HG03280 (cell line): ENCODE data around the gene ERC2.

ENCODE experiments used
- ATAC-seq: cut with Tn5 transposase; IDR thresholded peaks from one replicate; pipeline ENCODE4 v1.9.1; 2021; ENCODE audit warnings: mild to moderate bottlenecking, moderate library complexity; ENCODE audit not compliant: unreplicated experiment

ERC2 gene

DNA sequence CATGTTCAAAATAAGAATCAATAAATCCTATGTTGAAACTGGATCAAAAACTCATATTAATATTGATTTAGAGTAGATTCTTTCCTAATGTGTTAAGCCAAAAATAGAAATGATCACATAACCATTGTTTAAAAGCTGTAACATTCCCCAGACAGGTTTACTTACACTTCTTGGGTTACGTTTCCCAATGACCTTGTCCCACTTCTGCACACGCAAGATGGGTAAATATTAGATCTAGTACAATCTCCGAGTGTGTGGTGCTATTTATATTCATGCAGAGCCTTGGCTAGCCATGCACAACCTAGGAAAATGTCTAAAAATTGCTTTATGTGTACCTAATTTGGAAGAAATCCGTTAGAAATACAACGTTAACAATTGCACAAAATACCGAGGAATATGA, 39.6 kb downstream of the ERC2 start:
- no peak for ATAC-seq

DNA sequence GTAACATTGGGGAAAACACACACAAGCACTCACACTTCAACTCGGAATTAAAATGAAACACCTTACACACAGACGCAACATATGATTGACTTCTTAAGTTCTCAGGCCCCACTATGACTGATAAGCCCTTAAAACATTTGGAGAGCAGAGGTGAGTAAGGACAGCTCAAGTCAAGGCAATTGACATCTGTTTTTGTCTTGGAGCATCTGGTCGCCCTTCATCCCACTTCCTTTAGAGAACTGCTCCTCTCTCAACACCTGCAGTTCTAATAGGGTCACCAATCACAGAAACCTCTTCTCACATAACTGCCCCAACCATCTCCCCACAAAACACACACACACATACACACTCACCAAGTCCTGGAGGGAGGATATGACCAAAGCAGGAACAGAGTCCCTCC, 43.4 kb downstream of the ERC2 start:
- ATAC-seq = no peak

DNA sequence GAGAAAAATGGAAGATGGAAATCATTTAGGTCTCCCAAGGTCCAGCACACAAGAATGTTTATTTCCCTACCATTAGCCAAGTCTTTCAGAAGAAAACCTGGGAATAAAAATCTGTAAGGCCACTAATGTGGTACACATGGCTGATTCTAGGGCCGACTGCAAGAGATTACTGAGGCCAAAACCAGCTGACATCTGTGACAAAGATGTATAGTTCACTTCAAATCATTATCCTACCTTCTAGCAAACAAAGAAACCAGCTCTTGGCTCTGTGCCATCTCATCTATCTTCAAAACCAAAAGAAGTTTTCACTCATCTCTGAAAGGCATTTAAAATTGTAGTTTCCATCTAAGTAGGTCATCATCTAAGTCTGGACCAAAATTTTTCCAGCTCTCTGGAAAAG, 43.9 kb downstream of the ERC2 start:
- ATAC-seq = no peak

DNA sequence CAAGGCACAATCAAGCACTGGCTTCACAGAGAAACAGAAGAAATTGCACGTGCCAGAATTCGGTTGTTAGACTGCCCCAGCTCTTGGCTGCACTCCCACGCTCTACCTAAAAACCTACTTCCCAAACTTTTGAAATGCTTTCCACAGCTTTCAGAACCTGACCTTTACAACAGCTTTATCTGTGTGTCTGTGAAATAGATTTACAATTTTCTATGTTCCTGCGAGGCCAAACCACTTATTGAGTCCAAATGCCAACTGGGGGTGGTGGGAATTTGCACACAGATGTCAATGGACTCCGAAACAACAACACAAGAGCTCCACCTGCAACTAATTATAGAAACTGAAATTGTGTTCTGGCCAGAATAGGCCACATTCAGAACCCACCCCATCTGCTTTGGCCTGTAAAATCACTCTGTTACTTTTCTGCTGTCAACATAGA, 44.6 kb downstream of the ERC2 start:
- ATAC-seq = no peak

DNA sequence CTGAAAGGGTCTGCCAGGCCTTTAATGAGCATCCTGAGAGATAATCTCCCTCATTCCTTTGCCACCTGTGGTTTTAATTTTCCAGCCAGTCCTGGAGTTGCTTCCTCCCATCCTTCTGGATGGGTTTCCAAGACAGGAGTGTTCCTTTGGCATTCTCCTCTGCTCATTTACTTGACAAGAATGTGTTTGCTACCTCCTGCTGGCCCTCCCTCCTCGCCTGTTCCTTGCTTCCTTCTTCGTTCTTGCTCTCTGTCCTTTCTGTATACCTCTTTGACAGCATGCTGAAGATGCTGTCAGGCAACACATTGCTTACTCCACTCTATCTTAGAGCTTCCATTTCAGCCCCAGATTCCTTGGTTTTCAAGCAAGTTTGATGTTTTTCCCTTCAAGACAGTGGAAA, 46.0 kb downstream of the ERC2 start:
- ATAC-seq = no peak

DNA sequence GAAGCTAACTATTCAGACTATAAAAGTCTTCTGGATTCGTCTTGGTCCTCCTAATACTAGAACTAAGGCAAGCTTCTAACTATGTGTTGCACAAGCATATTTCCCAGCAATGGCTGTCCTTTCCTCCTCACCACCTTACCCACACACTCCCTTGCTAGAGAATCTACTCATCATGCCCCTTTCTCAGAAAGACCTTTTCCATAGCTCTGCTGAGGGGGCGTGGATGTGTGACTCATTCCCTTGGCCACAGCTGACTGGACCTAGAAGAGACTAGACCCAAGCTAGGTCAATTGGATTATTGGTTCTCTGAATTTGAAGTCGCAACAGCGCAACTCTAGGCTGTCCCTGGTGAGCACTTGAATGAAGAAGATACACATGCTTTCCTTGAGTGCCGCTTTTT, 47.1 kb downstream of the ERC2 start:
- ATAC-seq = no peak

DNA sequence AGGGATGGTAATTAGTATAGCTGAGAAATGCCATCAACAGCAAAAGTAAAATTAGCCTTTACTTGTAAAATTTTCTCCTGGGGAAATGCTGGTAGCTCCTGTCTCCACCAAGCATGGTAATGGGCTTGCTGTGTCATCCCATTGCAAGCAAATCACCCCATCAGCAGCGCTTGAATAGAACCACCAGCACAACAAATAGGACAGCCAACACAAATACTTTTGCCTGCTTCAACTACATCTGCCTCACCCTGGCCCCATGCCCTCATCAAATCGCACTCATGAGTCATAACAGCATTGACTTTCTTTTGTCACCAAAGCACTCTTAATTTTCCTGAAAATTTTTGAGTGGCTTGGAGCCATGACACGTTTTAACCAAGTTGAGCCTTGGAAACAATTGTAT, 52.6 kb downstream of the ERC2 start:
- ATAC-seq = no peak

DNA sequence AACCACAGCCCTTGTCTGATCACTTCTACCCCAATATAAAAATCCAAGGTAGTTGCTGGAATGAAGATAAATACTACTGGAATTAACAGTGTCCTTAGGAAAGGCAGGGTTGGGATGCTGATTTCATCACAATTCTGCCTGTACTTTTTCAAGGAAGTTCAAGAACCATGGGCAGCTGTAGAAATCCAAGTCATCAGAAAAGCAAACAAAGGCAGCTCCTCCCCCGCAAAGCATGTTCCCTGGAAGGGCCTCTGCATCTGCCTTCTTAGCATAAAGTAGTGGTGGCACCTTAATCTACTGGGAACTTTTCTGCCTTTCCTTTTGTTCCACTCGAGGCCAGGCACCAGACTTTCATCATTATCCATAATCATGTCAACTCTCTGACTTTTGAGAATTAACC, 54.4 kb downstream of the ERC2 start:
- ATAC-seq = no peak

DNA sequence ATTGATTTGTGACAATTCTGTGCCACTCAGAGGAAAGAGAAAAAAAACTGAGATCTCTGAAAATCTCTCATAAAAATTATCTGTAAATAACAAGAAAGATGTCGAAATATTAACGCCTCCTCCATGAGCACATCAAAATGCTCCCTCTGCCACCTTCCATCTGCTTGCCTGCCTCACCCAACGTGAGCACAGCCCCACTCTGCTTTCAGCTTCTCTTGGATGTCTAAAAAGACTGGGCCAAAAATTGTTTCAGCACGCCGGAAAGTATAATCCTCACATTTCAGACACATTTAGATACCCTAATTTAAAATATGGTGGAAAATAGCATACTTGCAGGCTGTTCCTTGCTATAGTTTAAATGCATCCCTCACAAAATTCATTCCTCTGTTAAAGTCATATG, 57.1 kb downstream of the ERC2 start:
- ATAC-seq = no peak

DNA sequence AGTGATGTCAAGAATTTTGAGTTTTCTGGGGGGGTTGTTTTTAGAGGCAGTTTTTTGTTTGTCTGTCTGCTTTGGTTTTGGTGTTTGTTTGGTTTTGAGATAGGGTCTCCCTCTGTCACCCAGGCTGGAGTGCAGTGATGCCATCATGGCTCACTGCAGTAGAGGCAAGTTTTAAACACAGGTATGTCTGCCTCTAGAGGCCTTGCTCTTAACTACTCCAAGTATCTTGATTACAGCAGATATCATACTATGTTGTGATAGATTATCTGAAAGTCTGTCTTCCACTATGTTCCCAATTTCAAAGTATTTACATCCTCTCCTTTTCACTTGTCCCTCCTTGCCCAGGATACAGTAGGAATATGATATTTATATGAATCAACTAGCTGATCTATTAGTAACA, 57.7 kb downstream of the ERC2 start:
- ATAC-seq = no peak

DNA sequence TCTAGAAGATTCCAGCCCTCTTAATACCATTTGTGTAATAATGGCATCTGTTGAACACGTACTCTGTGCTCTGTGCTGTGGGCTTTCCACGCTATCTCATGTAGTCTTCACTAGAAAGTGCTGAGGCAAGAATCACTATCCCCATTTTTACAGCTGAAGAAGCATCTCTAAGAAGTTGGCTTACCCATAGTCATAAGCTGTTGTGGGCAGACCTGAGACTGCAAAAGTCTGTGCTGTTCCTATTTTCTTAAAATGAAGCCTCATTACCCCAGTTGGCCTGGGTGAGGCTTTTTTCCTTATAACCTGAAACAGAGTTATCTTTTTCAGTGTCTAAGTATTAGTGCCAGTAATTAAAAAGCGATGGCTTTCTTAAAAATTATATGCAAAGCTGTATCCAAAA, 58.5 kb downstream of the ERC2 start:
- no peak for ATAC-seq

DNA sequence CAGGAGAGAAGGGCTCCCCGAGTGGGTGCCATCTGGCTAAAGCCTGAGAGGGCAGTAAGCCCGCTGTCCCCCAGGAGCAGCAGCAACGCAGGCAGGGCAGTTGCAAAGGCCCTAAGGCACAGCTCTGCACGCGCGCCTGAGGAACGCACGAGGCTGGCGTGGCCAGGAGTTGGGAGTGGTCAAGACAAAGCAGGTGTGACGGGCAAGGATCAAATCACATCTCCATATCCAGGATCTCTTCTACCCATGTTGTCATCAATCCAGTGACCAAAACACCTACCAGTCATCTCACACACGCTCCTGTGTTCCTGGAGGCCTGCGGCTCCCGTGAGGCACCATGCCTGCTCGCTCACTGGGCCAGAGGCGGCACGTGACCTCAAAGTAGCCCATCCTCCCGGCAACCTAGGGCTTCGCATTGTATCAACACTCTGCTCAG, 59.5 kb downstream of the ERC2 start:
- ATAC-seq = no peak

DNA sequence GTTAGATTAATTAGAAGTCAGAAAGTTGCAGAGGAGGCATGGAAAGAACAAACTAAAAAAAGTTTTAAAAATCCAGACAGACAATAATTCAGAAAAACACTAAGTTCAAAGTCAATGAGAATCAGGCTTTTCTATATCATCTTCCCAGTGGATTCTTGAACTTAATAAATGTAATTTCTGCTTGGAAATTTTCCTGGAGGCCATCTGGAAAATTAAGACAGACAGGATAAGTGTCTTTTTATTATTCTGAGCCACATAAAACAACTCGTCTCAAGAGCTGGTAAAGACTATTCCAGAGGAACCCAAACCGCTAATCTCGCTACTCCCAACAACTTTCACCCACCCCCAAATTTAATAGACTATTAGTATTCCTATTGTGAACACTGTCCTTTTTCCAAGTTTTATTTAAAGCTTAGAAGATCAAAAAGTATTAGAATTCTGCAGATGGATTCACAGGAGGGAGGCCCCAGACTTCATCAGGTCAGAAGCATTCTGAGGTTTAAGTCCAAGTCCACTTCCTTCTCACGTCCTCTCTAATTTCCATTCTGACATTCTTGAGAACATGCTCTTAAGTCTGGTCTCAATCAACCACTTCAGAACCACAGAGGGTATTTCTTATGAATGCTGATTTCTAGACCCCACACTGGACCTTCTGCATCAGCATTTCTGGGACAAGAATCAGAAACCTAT, 61.3 kb downstream of the ERC2 start:
- no peak for ATAC-seq

DNA sequence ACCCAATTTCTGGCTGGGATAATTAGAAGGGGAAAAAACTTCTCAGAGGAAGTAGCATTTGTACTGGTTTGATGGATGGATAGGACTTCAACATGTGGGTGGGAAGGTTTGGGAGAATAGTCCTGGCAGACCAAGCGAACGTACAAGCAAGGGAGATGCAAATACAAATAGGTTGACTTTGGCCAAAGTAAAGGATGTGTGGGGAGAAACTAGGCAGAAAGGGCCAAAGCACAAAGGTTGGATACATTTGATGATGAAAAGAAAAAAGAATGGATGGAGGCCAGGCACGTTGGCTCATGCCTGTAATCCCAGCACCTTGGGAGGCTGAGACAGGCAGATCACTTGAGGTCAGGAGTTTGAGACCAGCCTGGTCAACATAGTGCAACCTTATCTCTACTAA, 63.4 kb downstream of the ERC2 start:
- no peak for ATAC-seq

DNA sequence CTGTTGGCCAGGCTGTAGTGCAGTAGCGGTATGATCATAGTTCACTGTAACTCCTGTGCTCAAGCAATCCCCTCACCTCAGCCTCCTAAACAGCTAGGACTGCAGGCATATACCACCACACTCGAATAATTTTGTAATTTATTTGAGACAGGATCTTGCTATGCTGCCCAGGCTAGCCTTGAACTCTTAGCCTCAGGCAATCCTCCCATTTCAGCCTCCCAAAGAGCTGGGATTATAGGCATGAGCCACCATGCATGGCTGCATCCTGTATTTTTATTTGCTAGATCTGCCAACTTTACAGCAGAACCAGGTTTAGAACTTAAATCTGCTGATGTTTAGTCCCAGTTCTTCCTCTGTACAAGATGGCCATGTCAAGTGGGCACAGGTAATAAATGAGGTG, 69.6 kb downstream of the ERC2 start:
- ATAC-seq = no peak

DNA sequence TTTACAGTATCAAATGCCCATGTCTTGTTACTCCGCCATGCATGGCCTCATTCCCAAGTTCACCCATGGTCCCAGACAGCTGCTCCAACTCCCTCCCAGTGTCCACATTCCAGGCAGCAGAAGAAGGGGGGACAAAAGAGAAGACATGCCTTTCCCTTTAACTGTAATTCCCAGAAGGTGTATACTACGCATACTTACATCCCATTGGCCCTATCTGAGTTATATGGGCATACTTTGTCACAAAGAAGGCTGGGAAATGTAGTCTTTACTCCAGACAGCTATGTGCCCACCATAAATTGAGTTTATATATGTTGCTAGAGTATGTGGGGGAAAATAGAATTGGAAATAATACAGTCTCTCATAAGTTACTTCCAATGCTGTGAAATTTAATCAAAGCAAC, 70.5 kb downstream of the ERC2 start:
- ATAC-seq = no peak

DNA sequence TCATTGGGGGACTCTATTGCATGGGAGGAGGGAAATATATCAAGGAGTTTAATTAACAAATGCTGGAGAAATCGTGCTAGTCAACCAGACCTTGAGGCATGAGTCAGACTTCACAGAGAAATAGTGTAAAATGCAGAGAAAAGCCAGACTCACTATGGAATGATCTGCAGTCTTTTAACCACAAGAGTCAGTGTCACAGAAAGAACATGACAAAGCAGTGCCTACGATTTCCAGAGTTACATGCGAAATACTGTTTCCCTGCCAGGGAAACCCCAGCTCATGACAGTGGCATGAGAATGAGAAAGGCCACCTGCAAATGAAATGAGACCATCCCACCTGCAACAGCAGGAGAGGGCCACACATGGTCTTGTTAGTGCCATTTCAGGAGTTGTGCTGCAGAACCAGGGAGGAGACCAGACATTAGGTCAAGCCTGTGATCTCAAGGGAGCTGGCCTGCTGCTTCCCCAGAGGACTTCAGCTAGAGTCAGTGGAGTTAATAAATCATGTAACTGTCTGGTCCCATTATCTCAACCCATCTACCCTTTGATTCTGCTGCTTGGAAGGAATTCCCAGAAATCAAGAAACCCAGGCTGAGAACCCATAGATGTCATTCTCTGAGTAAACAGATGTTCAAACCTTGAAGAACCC, 79.0 kb downstream of the ERC2 start:
- no peak for ATAC-seq

DNA sequence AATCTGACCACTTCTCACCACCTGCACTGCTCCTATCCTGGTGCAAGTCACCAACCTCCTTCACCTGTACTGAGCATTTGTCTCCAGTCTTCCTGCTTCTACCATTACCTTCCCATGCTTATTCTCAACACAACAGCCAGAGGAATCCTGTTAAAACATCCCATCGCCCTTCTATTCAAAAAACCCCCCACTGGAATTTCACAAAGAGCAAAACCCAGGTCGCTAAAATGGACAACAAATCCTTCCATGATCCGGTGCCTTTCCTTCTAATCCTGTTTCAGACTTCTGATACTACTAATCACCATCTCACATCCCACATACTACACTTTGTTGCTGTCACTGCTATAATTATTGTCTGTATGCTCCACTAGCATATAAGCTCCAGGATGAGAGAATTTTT, 85.2 kb downstream of the ERC2 start:
- no peak for ATAC-seq

DNA sequence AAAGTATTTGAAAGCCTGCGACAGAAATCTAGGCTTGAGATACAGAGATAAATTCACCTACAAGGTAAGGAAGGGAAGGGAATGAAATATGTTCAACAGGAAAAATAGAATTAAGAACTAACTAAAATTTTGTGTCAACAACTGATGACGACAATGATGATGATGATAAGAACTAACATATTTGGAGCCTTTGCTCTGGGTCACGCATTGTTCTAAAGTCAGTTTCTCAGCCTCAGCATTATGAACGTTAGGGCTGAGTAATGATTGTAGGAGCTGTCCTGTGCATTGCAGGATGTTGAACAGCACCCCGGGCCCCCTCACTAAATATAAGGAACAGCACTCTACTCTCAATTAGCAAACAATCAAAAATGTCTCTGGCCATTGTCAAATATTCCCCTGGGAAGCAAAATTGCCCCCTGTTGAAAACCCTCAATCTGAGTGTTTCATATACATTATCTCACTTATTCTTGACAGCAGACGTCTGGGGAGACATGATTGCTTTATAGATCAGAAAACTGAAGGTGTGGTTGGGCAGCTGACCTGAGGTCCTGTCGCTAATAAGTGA, 88.5 kb downstream of the ERC2 start:
- no peak for ATAC-seq

DNA sequence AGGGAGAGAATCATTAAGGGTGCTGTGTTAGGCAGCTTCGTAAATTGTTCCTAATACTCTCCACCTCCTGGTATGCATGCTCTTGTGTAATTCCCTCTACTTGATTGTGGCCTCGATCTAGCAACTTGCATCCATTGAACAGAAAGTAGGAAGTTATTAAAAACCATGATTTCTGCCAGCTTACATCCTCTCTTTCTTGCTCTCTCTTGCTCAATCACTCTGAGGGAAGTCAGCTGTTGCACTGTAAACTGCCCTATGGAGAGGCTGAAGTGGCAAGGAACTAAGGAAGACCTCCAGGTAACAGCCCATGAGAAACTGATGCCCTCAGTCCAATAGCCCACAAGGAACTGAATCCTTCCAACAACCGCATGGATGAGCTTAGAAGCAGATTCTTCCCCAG, 92.6 kb downstream of the ERC2 start:
- ATAC-seq = no peak

DNA sequence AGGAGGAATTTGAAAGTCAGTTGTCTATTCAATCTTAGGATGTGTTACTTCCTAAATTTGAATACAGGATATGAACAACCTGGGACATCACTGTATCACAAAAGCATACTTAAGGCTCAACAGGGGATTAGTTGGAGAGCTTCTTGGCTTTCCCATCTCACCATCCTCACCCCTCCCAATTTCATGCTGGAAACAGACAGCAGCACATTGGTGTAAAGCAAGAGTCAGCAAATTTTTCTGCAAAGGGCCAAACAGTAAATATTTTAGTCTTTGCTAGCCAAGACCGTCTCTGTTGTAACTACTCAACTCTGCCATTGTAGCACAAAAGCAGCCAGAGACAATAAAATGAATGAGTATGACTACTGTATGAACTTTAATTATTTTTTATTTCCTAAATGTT, 94.9 kb downstream of the ERC2 start:
- ATAC-seq = no peak

DNA sequence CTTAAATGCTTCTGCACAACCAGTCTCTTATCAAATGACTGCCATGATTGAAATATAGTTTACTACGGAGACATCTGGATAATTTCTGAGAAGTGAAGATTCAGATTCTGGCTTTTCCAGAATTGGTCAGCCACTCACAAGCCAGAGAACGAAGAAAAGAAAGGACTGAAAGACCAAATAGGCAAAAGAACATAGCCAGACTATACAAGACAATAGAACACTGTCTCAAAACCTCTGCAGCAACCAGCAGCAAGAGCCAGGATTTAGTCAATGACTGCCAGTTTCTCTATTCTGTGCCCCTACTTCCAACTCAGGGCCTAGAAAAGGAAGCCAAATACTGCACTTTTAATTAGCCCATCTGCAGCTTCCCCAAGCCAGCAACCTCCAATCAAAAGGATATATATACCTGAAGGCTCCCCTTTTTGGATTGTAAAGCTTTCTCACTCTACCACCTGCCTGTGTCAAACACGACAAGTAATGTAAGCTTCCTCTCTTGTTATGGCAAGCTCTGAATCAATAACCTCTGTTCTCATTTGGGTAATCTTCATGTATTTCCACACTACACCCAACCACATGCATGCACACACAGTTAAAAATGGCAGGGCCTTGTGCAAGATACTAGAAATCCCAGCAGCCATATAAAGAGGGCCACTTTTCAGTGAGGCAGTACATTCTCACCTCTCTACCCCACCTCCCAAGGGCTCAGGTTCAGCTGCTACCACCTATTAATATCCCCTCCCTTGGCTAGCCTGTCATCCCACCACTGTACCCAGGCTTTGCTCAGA, 97.1 kb downstream of the ERC2 start:
- no peak for ATAC-seq
